Neural cell (in vitro differentiated cells): ENCODE data around the gene PDE4D.

Experiments used
- EZH2 ChIP-seq: fragments of 200-600, 300-800 bp; shearing (Covaris generic), sonication (generic); IDR thresholded peaks from 2 replicates; pipeline ENCODE4 v1.6.1; 2014; ENCODE audit warnings: antibody characterized with exemption, low read length, borderline replicate concordance, mild to moderate bottlenecking; ENCODE audit not compliant: insufficient read depth, poor library complexity, severe bottlenecking
- POLR2AphosphoS5 ChIP-seq: IDR thresholded peaks from 2 replicates; pipeline ENCODE4 v1.6.1; 2012

GRCh38 chr5:59721741-59722140 is 171.8 kb downstream of the PDE4D start:
- TF ChIP-seq EZH2 (no peak), POLR2AphosphoS5 (no peak)
